Glomerular endothelial cell (primary cell): ENCODE measurements around the gene ABAT. TPM values are rescaled to one million over a fixed set of nuclear protein-coding genes. Genes with fewer than 3 reads are reported as not detected.
"Not testable (repeated sequence)": the region's sequence is repeated elsewhere in the genome, so short reads cannot be mapped to it uniquely, and the experiment has no call there.

Source experiments
- DNase-seq: peaks from one replicate; pipeline ENCODE4 v3.0.0-alpha.2; 2011; ENCODE audit warnings: low read depth, low spot score; ENCODE audit errors: extremely low read depth
- total RNA-seq: library from RNA; depleted of rRNA; stranded (reverse); fragments of >200 nt; gene quantifications from 2 replicates; pipeline ENCODE4 v1.2.3, GENCODE V29; 2015

ABAT gene
- total RNA-seq, 1 donor from 2014 or later, result 4.4 TPM

- DNase-seq, result no peak
These were observed 25.5 kb upstream of the ABAT start for GRCh38 chr16:8648877-8649276.

GRCh38 chr16:8649829-8650554 is 24.4 kb upstream of the ABAT start:
- DNase-seq, result no peak

- not testable (repeated sequence) for DNase-seq
These were observed 22.5 kb upstream of the ABAT start for GRCh38 chr16:8651958-8652357.

GRCh38 chr16:8655184-8655717 is 19.2 kb upstream of the ABAT start:
- no peak for DNase-seq

GRCh38 chr16:8656376-8656775 is 18.0 kb upstream of the ABAT start:
- DNase-seq, result no peak

GRCh38 chr16:8660841-8661301 is 13.5 kb upstream of the ABAT start:
- DNase-seq, result peak; percentile 25

GRCh38 chr16:8661703-8662102 is 12.7 kb upstream of the ABAT start:
- DNase-seq, result no peak

GRCh38 chr16:8663192-8664089 is 11.0 kb upstream of the ABAT start:
- no peak for DNase-seq

- DNase-seq, result no peak
These were observed 8.9 kb upstream of the ABAT start for GRCh38 chr16:8665529-8665928.

- DNase-seq, result no peak
These were observed 6.9 kb upstream of the ABAT start for GRCh38 chr16:8667492-8667891.

GRCh38 chr16:8668113-8668512 is 6.3 kb upstream of the ABAT start:
- no peak for DNase-seq

GRCh38 chr16:8669481-8669880 is 4.9 kb upstream of the ABAT start:
- DNase-seq, result no peak

GRCh38 chr16:8670014-8670560 is 4.3 kb upstream of the ABAT start:
- DNase-seq, result no peak

GRCh38 chr16:8673611-8674412 is 605 bp upstream of the ABAT start:
- no peak for DNase-seq

GRCh38 chr16:8675183-8676159 is 1.1 kb downstream of the ABAT start:
- DNase-seq, result no peak

- no peak for DNase-seq
These were observed 1.7 kb downstream of the ABAT start for GRCh38 chr16:8676160-8676547.

GRCh38 chr16:8676737-8677375 is 2.4 kb downstream of the ABAT start:
- DNase-seq, result no peak

- DNase-seq, result no peak
These were observed 3.1 kb downstream of the ABAT start for GRCh38 chr16:8677481-8677880.
